HG03469 (cell line): ENCODE results near the gene RBM33.

Source experiments
- ATAC-seq: cut with Tn5 transposase; IDR thresholded peaks from one replicate; pipeline ENCODE4 v1.9.1; 2021; ENCODE audit warnings: mild to moderate bottlenecking, moderate library complexity, moderate number of reproducible peaks; ENCODE audit not compliant: unreplicated experiment

The RBM33 gene

DNA sequence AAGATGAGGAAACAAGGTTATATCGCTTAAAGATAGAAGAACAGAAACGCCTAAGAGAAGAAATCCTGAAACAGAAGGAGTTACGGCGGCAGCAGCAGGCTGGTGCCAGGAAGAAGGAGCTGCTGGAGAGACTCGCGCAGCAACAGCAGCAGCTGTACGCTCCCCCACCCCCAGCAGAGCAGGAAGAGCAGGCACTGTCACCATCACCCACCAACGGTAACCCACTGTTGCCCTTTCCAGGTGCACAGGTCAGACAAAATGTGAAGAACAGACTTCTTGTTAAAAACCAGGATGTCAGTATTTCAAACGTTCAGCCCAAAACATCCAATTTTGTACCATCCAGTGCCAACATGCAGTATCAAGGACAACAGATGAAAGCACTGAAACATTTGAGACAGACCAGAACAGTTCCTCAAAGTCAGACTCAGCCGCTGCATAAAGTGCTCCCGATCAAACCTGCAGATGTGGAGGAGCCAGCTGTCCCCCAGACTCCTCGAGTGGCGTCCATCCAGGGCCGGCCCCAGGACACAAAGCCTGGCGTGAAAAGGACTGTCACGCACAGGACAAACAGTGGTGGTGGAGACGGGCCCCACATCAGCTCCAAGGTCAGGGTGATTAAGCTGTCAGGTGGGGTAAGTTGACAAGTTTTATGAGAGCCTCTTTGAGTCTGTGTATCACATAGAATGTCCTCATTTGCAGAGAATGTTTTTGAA, 100.7 kb downstream of the RBM33 start:
- ATAC-seq: no peak

DNA sequence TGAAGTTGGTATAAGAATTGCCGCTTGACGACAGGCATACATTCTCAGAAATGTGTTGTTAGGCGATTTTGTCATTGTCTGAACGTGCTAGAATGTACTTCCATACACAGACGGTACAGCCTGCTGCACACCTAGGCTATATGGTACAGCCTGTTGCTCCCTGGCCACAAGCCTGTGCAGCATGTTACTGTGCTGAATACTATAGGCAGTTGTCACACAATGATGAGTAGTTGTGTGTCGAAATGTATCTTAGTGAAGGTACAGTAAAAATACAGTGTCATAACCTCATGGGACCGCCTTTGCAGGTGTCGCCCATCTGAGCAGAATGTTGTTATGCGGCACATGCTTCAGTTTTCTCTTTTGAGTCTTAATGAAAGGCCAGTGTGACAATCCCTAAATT, 101.3 kb downstream of the RBM33 start:
- ATAC-seq: no peak

GRCh38 chr7:155746188-155746587, 101.7 kb downstream of the RBM33 start:
- peak; percentile 49 for ATAC-seq

DNA sequence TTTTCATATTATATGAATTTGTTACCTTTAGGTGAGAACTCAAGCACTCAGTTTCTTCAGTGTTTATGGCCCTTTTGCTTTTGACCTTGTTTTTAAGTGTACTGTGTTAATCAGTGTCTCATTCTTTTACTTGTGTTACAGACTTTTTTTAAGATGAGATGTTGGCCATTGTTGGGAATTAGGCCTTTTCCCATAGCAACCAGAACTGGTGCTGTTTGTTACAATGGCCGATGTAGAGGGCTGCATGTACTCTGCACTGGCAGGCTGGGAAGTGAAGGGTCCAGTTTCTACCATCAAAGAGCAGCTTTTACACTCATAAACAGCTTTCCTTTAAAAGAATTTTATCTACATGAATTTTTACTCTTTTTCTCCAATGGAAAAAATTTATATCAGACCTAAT, 102.7 kb downstream of the RBM33 start:
- ATAC-seq: no peak

DNA sequence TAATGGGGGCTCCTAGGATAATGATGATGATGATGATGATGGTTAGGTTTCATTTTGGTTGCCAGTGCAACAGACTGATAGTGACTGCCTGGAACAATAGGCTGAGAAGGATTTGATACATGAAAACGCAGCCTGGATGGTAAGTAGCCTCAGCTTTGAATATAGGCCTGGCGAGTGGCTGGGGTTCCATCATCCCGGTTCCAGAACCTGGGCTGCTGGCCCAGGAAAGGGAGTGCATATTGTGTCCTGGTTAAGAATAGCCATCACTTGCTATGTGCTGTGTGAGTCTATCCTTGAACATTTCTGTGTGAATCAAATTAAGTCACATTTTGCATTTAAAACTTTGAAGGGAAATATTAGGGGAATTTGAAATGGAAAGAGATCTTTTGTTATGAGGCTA, 105.1 kb downstream of the RBM33 start:
- no peak for ATAC-seq

GRCh38 chr7:155750255-155751125, 106.0 kb downstream of the RBM33 start:
- ATAC-seq: no peak

DNA sequence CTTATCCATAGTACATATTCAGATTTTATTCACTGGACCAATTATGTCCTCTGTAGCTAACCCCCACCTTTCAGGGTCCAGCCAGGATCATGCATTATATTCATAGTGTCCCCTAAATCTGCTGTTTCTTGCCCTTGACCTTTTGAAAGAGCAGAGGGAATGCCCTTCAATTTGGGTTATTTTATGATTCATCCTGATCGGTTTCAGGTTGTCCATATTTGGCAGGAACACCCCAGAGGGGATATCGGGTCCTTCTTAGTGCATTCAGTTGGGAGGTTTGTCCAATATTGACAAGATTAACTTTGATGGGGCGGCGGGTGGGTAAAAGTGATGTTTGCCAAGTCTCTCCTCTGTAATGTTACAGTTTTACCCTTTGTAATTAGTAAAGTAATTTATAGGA, 106.9 kb downstream of the RBM33 start:
- ATAC-seq: no peak

GRCh38 chr7:155752756-155753445, 108.4 kb downstream of the RBM33 start:
- no peak for ATAC-seq

DNA sequence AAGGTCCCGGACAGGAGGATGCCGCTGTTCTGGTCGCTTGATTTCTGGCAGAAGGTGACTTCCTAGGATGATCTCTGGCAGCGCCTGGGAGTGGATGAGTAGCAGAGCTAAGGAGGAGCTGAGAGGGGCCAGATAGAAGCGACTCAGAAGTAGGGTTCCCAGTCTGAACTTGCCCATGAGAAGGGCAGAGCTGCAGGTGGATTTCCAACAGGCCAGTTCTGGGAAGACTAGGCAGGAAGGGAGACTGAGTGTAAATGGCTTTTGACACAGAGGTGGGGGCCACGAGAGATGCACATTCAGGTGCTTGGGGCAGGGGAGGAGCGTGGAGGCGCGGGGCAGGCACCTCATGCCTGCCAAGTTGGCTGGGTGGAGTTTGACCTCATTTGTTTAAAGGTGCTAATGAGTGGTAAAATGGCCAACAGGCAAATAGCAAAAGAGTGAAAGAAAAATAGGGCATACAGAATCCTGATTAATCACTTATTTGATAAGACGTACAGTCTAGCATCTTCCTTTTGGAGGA, 109.0 kb downstream of the RBM33 start:
- no peak for ATAC-seq

GRCh38 chr7:155754165-155754564, 109.7 kb downstream of the RBM33 start:
- ATAC-seq: no peak

DNA sequence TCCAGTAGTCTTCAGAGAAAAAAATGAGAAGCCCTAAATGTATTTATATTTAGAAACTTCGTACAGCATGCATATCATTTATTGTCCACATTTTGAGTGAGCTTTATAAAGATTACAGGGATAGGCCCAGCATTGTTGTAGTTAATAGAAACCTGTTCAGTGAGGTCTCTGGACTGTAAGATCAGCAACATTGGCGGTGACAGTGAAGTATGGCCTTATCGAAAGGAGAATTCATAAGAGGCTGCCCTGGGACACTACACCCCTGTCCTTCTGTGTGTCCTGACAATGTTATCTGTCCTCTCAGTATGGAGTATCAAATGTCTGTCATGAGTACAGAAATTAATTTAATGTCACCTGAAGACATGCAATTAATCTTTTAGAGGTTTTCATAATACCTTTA, 110.6 kb downstream of the RBM33 start:
- no peak for ATAC-seq

DNA sequence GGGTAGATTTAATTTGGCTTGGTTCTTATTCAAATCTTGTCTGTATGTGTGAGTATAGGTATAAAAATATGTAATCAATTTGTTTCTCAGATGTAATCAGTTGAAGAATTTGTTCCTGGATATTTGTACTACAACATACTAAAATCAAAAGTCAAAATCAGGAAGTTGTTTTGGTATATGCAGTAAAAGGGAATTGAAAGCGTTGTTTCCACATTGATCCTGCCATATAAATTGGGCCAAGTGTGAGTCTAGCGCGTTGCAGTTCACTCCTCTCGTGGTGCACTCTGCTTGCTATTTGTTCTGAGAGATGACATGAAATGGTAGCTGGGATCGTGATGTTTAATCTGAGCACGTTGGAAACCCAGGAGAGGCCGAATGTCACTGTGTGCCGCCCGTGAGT, 111.9 kb downstream of the RBM33 start:
- ATAC-seq: no peak

- ATAC-seq: no peak
Measured at GRCh38 chr7:155758348-155758747, 113.9 kb downstream of the RBM33 start.

DNA sequence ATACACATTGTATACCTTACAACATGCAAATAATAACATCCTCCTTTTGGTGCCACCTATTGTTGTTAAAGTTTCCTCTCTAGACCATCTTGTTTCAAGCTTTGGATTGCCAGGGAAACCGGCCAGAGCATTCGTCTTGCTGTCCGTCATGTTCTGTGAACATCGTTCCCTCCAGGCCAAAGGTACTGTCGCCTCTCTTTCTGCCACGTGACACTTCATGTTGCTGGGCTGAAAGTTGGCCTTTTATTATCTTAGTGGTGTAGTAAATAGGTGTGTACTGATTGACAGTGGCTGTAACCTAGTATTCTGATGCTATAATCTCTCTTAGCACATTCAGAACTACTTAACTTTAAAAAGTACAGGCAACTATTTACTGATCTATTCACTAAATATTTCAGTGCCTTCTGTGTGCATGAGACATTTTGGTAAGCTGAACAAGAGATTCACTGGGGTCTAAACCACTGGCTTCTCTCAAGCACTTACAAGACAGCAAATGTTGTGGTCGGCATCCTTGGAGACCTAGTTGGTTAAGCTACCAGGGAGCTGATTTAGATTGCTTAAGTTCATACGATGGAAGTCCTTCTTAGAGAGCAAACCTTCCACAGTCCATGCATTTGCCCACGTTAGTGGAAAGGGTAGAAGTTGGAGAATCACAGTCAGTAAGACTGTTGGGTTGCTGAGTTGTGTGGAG, 115.4 kb downstream of the RBM33 start:
- no peak for ATAC-seq

- no peak for ATAC-seq
Measured at GRCh38 chr7:155761162-155761561, 116.7 kb downstream of the RBM33 start.

GRCh38 chr7:155762036-155762435, 117.6 kb downstream of the RBM33 start:
- no peak for ATAC-seq

GRCh38 chr7:155762655-155763054, 118.2 kb downstream of the RBM33 start:
- ATAC-seq: no peak

- no peak for ATAC-seq
Measured at GRCh38 chr7:155763122-155763521, 118.7 kb downstream of the RBM33 start.

DNA sequence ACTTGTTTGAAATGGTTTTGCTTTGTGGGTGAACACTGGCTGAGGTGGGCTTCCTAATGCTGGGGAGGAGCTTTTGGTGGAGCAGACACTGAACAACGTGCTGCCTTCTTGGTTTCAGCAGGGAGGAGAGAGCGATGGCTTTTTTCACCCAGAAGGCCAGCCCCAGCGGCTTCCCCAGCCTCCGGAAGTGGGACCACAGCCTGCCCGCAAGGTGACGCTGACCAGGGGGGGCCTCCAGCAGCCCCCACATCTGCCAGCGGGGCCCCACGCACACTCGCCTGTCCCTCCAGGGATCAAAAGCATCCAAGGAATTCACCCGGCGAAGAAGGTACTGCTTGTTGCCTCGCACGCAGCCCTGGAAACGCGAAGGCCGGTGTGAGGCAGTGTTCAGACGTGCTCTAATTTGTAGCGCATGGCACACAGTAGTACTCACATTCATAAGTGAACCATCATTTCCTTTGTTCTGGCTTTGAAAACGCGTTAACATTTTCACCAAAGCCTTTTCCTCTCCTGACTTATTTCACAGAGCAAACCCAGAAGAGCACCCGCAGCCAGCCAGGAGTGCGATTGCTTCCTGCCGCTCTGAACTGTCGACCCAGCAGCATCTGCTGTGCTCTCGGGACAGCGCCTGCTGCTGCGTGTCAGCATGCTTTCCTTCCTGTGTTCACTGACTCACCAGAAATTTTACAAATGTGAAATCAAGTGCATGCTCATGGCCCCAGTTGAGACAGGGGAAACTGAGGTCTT, 119.4 kb downstream of the RBM33 start:
- peak; percentile 42 for ATAC-seq

DNA sequence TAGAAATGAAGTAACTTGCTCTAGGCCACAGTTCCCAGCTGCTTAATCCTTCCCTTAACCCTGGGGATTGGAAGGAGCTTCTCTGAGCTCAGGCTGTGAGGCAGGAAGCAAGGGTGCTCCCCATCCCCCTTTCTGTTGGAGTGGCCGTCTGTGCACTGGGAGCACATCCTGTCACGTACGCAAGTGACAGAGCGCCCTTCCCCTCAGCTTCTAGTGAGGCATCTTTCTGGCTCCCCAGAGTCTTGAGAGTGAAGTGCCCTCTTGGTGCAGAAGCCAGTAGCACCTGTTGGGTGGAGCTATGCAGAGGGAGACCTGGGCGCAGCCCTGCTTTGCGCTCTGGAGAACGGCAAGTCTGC, 120.0 kb downstream of the RBM33 start:
- ATAC-seq: no peak
